ENCODE data around the gene F2R.

DNA sequence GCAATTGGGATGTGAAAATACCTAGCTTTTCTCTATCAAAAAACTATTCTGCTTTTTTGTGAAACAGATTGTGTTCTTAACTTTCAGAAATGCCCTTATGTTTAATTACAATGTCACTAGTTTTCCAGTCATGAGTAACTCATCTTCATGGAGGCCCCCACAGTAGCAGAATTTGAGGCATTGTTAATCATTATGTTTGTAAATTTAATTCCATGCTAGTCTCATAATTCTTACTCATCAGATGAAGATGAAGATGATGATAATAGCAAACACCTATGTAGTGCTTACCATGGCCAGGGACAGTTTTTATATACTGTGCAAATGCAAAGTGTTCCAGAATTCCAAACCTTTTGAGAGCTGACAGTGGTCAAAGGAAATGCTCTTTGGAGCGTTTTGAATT, 27.7 kb upstream of the F2R start:
- TF ChIP-seq HDAC2 (IDR thresholded peaks at IDR 0.05) (no peak), LARP7 (IDR thresholded peaks at IDR 0.05) (no peak), IRF4 (IDR thresholded peaks at IDR 0.05; ENCODE audit: low read depth, low read length) (no peak), BRCA1 (IDR thresholded peaks at IDR 0.05; ENCODE audit: low read depth, low read length) (no peak), NFXL1 (IDR thresholded peaks at IDR 0.05; ENCODE audit: borderline replicate concordance) (no peak)
